Erythroblast (primary cell): ENCODE measurements around the gene RGS1.

Experiments used
- GATA1 ChIP-seq: IDR thresholded peaks from 2 replicates; pipeline ENCODE4 v1.6.1; 2011; ENCODE audit warnings: low read depth, mild to moderate bottlenecking, control low read depth, low read length, moderate library complexity
- POLR2A ChIP-seq: IDR thresholded peaks from 2 replicates; pipeline ENCODE4 v1.6.1; 2011; ENCODE audit warnings: mild to moderate bottlenecking, low read length

DNA sequence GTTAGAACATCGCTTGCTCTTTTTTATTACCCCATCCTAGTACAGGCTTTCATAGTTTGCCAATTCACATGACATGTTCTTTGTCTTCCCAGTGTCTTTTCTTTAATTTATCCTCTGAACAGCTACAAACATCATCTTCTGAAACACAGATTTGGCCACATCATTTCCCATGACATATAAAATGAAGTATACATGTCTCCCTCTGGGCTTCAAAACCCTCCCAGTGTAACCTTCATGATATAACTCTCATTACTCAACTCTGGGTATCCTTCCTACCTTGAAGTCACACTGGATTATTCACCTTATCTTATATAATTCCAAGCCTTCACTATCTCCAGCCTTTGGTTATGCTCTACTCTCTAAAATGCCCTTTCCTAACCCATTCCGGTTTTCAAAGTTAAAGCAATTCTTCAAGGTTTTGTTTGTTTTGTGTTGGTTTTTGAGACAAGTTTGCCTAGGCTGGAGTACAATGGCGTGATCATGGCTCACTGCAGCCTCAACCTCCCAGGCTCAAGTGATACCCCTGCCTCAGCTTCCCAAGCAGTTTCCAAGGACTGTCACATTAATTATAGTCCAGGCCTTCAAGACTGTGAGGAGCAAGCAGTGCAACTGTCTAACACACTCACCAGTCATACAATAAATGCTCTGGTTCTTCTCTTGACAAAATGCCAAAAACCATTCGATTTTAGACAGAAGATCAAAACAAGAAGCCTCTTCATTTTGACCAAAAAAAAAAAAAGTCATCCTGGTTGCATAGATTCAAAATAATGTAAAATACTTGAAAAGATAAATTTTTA, 5.8 kb downstream of the RGS1 start:
- TF ChIP-seq POLR2A = peak; percentile 34
- TF ChIP-seq GATA1 = no peak
